BJ (cell line): Measurements from ENCODE around the gene DNAH8. TPM values are rescaled to one million over a fixed set of nuclear protein-coding genes. Genes with fewer than 3 reads are reported as not detected.
A peak's percentile ranks its signal among the peaks of the same experiment; 100 is the strongest.

Experiments
- CTCF ChIA-PET: fragments of 350-600 bp; formaldehyde crosslinking; extraction: SDS; loops from one replicate; lab custom pipeline; 2021; ENCODE audit warnings: antibody characterized with exemption, inconsistent platforms; lab: Yijun Ruan, JAX
- POLR2A ChIA-PET: fragments of 300-600 bp; sonication (Branson Sonifier 250); formaldehyde crosslinking; extraction: SDS; loops from one replicate; lab custom pipeline; 2021; ENCODE audit warnings: antibody characterized with exemption; lab: Charles Lee
- DNase-seq: peaks from one replicate; pipeline ENCODE4 v3.0.0-alpha.2; 2011; ENCODE audit warnings: low read depth
- H3K27me3 ChIP-seq: 2 replicates; pipeline ENCODE4 v1.6.0; 2011; ENCODE audit warnings: low read length; ENCODE audit not compliant: control insufficient read depth, insufficient read depth
- H3K36me3 ChIP-seq: 2 replicates; pipeline ENCODE4 v1.5.1; 2011; ENCODE audit warnings: low read length; ENCODE audit not compliant: control insufficient read depth, insufficient read depth
- H3K4me3 ChIP-seq: 2 replicates; pipeline ENCODE4 v1.5.1; 2011; ENCODE audit warnings: low read depth, mild to moderate bottlenecking, control low read depth, low read length
- CTCF ChIP-seq: IDR thresholded peaks from 2 replicates; pipeline ENCODE4 v1.5.1; 2011; ENCODE audit warnings: low read depth, mild to moderate bottlenecking, control low read depth, inconsistent platforms, low read length, moderate library complexity; ENCODE audit not compliant: insufficient read depth
- polyA plus RNA-seq: library from polyadenylated mRNA; depleted of rRNA; stranded (reverse); fragments of >200 nt; gene quantifications from 2 replicates; pipeline ENCODE4 v1.2.3, GENCODE V29; 2011

Gene DNAH8
- polyA plus RNA-seq, 1 experiment, result not detected

- no peaks in the 10 kb centered on the region for H3K27me3 ChIP-seq
- no peak for TF ChIP-seq CTCF
- ChIA-PET POLR2A (no interaction called here), CTCF (interaction anchor here (0.6 kb wide), 2 partner anchors 24 to 265 kb away, joined by 3 read pairs; no protein-coding TSS in a partner anchor)
- DNase-seq, result no peak
- H3K36me3 ChIP-seq, result no peaks in the 10 kb centered on the region
- no peak overlapping the region for H3K4me3 ChIP-seq
These were observed 45.0 kb downstream of the DNAH8 start for GRCh38 chr6:38760097-38760496.

- ChIA-PET POLR2A (no interaction called here), CTCF (interaction anchor here (1.1 kb wide), 1 partner anchor 22 kb away, joined by 3 read pairs; no protein-coding TSS in a partner anchor)
- Histone ChIP-seq H3K27me3 (no peaks in the 10 kb centered on the region), H3K36me3 (no peaks in the 10 kb centered on the region), H3K4me3 (no peak overlapping the region)
- TF ChIP-seq CTCF, result no peak
- no peak for DNase-seq
These were observed 47.7 kb downstream of the DNAH8 start for GRCh38 chr6:38762848-38763247.

GRCh38 chr6:38767560-38767959 lies 52.4 kb downstream of the DNAH8 start:
- DNase-seq, result no peak
- no peak for TF ChIP-seq CTCF
- H3K4me3 ChIP-seq, result no peak overlapping the region
- H3K36me3 ChIP-seq, result no peaks in the 10 kb centered on the region
- ChIA-PET CTCF (no interaction called here), POLR2A (no interaction called here)
- H3K27me3 ChIP-seq, result no peaks in the 10 kb centered on the region

- Histone ChIP-seq H3K27me3 (no peaks in the 10 kb centered on the region), H3K4me3 (no peak overlapping the region), H3K36me3 (no peaks in the 10 kb centered on the region)
- ChIA-PET POLR2A (no interaction called here), CTCF (interaction anchor here (1.1 to 1.2 kb wide), 2 partner anchors 15 to 26 kb away, joined by 3 read pairs; no protein-coding TSS in a partner anchor)
- TF ChIP-seq CTCF, result 0 out of 2 replicates have a peak, but pooled peaks have one; percentile 24
- no peak for DNase-seq
These were observed 58.2 kb downstream of the DNAH8 start for GRCh38 chr6:38773338-38773737.

GRCh38 chr6:38774929-38775707 lies 60.0 kb downstream of the DNAH8 start:
- no peak for TF ChIP-seq CTCF
- ChIA-PET CTCF (no interaction called here), POLR2A (no interaction called here)
- Histone ChIP-seq H3K36me3 (no peaks in the 10 kb centered on the region), H3K4me3 (no peak overlapping the region), H3K27me3 (no peaks in the 10 kb centered on the region)
- no peak for DNase-seq
